ENCODE results near the gene MKRN2. TPM values are rescaled to one million over a fixed set of nuclear protein-coding genes. Genes with fewer than 3 reads are reported as not detected.

MKRN2 gene
- polyA plus RNA-seq, 4 donors = 46.8 to 52.1 (median 51.0) TPM

GRCh38 chr3:12585181-12585580 lies 28.3 kb downstream of the MKRN2 start:
- no peak for DNase-seq (ENCODE audit: low read depth in 4 of 4, low spot score in 3 of 4)

- DNase-seq (ENCODE audit: low read depth in 4 of 4, low spot score in 3 of 4) = no peak
Measured at GRCh38 chr3:12585970-12586369, 29.1 kb downstream of the MKRN2 start.

GRCh38 chr3:12586403-12586802 lies 29.5 kb downstream of the MKRN2 start:
- no peak for DNase-seq (ENCODE audit: low read depth in 4 of 4, low spot score in 3 of 4)

GRCh38 chr3:12588039-12589009 lies 31.4 kb downstream of the MKRN2 start:
- no peak for DNase-seq (ENCODE audit: low read depth in 4 of 4, low spot score in 3 of 4)

GRCh38 chr3:12590096-12590495 lies 33.2 kb downstream of the MKRN2 start:
- no peak for DNase-seq (ENCODE audit: low read depth in 4 of 4, low spot score in 3 of 4)

GRCh38 chr3:12591456-12591855 lies 34.6 kb downstream of the MKRN2 start:
- DNase-seq (ENCODE audit: low read depth in 4 of 4, low spot score in 3 of 4) = no peak

GRCh38 chr3:12591997-12592715 lies 35.3 kb downstream of the MKRN2 start:
- DNase-seq (ENCODE audit: low read depth in 4 of 4, low spot score in 3 of 4) = no peak

GRCh38 chr3:12593473-12593872 lies 36.6 kb downstream of the MKRN2 start:
- no peak for DNase-seq (ENCODE audit: low read depth in 4 of 4, low spot score in 3 of 4)

GRCh38 chr3:12598890-12599289 lies 42.0 kb downstream of the MKRN2 start:
- DNase-seq (ENCODE audit: low read depth in 4 of 4, low spot score in 3 of 4) = no peak

- no peak for DNase-seq (ENCODE audit: low read depth in 4 of 4, low spot score in 3 of 4)
Measured at GRCh38 chr3:12601072-12601471, 44.2 kb downstream of the MKRN2 start.

- no peak for DNase-seq (ENCODE audit: low read depth in 4 of 4, low spot score in 3 of 4)
Measured at GRCh38 chr3:12603969-12604368, 47.1 kb downstream of the MKRN2 start.

GRCh38 chr3:12608376-12608775 lies 51.5 kb downstream of the MKRN2 start:
- DNase-seq (ENCODE audit: low read depth in 4 of 4, low spot score in 3 of 4) = no peak

GRCh38 chr3:12611117-12611516 lies 54.2 kb downstream of the MKRN2 start:
- no peak for DNase-seq (ENCODE audit: low read depth in 4 of 4, low spot score in 3 of 4)

GRCh38 chr3:12612514-12613226 lies 55.8 kb downstream of the MKRN2 start:
- no peak for DNase-seq (ENCODE audit: low read depth in 4 of 4, low spot score in 3 of 4)

GRCh38 chr3:12613250-12613649 lies 56.4 kb downstream of the MKRN2 start:
- DNase-seq (ENCODE audit: low read depth in 4 of 4, low spot score in 3 of 4) = no peak

- no peak for DNase-seq (ENCODE audit: low read depth in 4 of 4, low spot score in 3 of 4)
Measured at GRCh38 chr3:12615266-12615665, 58.4 kb downstream of the MKRN2 start.

GRCh38 chr3:12618426-12618825 lies 61.5 kb downstream of the MKRN2 start:
- DNase-seq (ENCODE audit: low read depth in 4 of 4, low spot score in 3 of 4) = no peak

- no peak for DNase-seq (ENCODE audit: low read depth in 4 of 4, low spot score in 3 of 4)
Measured at GRCh38 chr3:12620305-12620704, 63.4 kb downstream of the MKRN2 start.

GRCh38 chr3:12620729-12621128 lies 63.8 kb downstream of the MKRN2 start:
- DNase-seq (ENCODE audit: low read depth in 4 of 4, low spot score in 3 of 4) = no peak

GRCh38 chr3:12622335-12622734 lies 65.4 kb downstream of the MKRN2 start:
- DNase-seq (ENCODE audit: low read depth in 4 of 4, low spot score in 3 of 4) = no peak

- DNase-seq (ENCODE audit: low read depth in 4 of 4, low spot score in 3 of 4) = no peak
Measured at GRCh38 chr3:12624056-12624455, 67.2 kb downstream of the MKRN2 start.

Measured in right renal pelvis (tissue), 4 donors.